A549 (cell line): ENCODE data around the gene ACBD4. TPM values are rescaled to one million over a fixed set of nuclear protein-coding genes. Genes with fewer than 3 reads are reported as not detected.
A peak's percentile ranks its signal among the peaks of the same experiment; 100 is the strongest.

Experiments
- ATAC-seq, 2 experiments: fragments of 200-7000 bp in 1 of 2; fragments of >200 bp in 1 of 2; cut with Nextera tagmentation in 1 of 2; cut with Tn5 transposase in 1 of 2; 3 replicates each; pipeline versions ENCODE4 v1.8.0 to v1.9.1; 2018 to 2020; ENCODE audit warnings: mild to moderate bottlenecking in 1 of 2, moderate library complexity in 1 of 2
- CTCF ChIA-PET: fragments of 300-600 bp; sonication (Branson Sonifier 250); formaldehyde crosslinking; extraction: SDS; loops from one replicate; lab custom pipeline; 2021; ENCODE audit warnings: antibody characterized with exemption, inconsistent platforms; lab: Yijun Ruan, JAX
- POLR2A ChIA-PET: fragments of 350-600 bp; formaldehyde crosslinking; extraction: SDS; loops from one replicate; lab custom pipeline; 2021; ENCODE audit warnings: antibody characterized with exemption, inconsistent platforms; lab: Yijun Ruan, JAX
- DNase-seq, 2 experiments: peaks; one replicate each; pipeline versions ENCODE4 v3.0.0 to v3.0.0-alpha.2; 2011 to 2016; ENCODE audit warnings: low read depth in 1 of 2, low spot score in 1 of 2
- FAIRE-seq: peaks from 2 replicates; lab custom pipeline; 2011; peaks lifted over from hg19 to GRCh38; lab: Jason Lieb, UNC
- H3K27ac ChIP-seq, 2 experiments: fragments of >200 bp; sonication (Bioruptor Twin); formaldehyde crosslinking; 3 replicates each; pipeline ENCODE4 v1.5.1; 2016 to 2017
- H3K4me1 ChIP-seq: fragments of >200 bp; sonication (Bioruptor Twin); formaldehyde crosslinking; 3 replicates; pipeline ENCODE4 v1.6.1; 2016
- H3K4me2 ChIP-seq: fragments of >200 bp; sonication (Bioruptor Twin); formaldehyde crosslinking; 3 replicates; pipeline ENCODE4 v1.6.1; 2016
- H3K4me3 ChIP-seq: fragments of >200 bp; sonication (Bioruptor Twin); formaldehyde crosslinking; 3 replicates; pipeline ENCODE4 v1.5.1; 2016
- H3K9me3 ChIP-seq: fragments of >200 bp; sonication (Bioruptor Twin); formaldehyde crosslinking; 3 replicates; pipeline ENCODE4 v1.6.1; 2016
- BHLHE40 ChIP-seq: IDR thresholded peaks from 2 replicates; pipeline ENCODE4 v1.6.1; 2012; ENCODE audit warnings: low read depth, low read length, inconsistent platforms
- CEBPB ChIP-seq, 2 experiments: fragments of >200 bp in 1 of 2; sonication (Bioruptor Twin) in 1 of 2; formaldehyde crosslinking in 1 of 2; IDR thresholded peaks; 2 replicates each; pipeline ENCODE4 v1.6.1; 2012 to 2016
- CHD4 ChIP-seq: fragments of 200-600 bp; sonication (generic); IDR thresholded peaks from 2 replicates; pipeline ENCODE4 v1.6.1; 2016; ENCODE audit warnings: antibody characterized with exemption, mild to moderate bottlenecking, borderline replicate concordance
- EHMT2 ChIP-seq: fragments of 200-600 bp; sonication (generic); IDR thresholded peaks from 2 replicates; pipeline ENCODE4 v1.6.1; 2016; ENCODE audit warnings: antibody characterized with exemption, low read depth, mild to moderate bottlenecking, moderate library complexity
- FOSB ChIP-seq: fragments of 250-450 bp; sonication (Bioruptor Pico); IDR thresholded peaks from 2 replicates; pipeline ENCODE4 v1.5.0; 2020; ENCODE audit warnings: mild to moderate bottlenecking, moderate library complexity
- GATA3 ChIP-seq: IDR thresholded peaks from 2 replicates; pipeline ENCODE4 v1.6.1; 2012; ENCODE audit warnings: borderline replicate concordance
- KDM5A ChIP-seq: fragments of 200-600 bp; sonication (generic); IDR thresholded peaks from 2 replicates; pipeline ENCODE4 v1.6.1; 2016; ENCODE audit warnings: antibody characterized with exemption, mild to moderate bottlenecking
- POLR2AphosphoS2 ChIP-seq: conservative IDR thresholded peaks from 2 replicates; pipeline ENCODE4 v1.6.1; 2012; ENCODE audit warnings: low read length, improper control_type of control experiment, inconsistent platforms
- RARB ChIP-seq: fragments of 250-450 bp; sonication (Bioruptor Pico); IDR thresholded peaks from 2 replicates; pipeline ENCODE4 v1.8.0; 2021; ENCODE audit warnings: mild to moderate bottlenecking, moderate library complexity
- RFX5 ChIP-seq: fragments of 450-650 bp; IDR thresholded peaks from 2 replicates; pipeline ENCODE4 v1.7.1; 2014; ENCODE audit warnings: antibody characterized with exemption, mild to moderate bottlenecking, moderate library complexity
- ZC3H11A ChIP-seq: fragments of 450-650 bp; IDR thresholded peaks from 2 replicates; pipeline ENCODE4 v1.6.1; 2014; ENCODE audit warnings: antibody characterized with exemption, mild to moderate bottlenecking
- WGBS: methylation state at CpG from one replicate; pipeline ENCODE4 v1.1.6; 2017; ENCODE audit errors: missing lambda C conversion rate; 5-methylcytosine and 5-hydroxymethylcytosine counted together
- polyA plus RNA-seq, 4 experiments: library from polyadenylated mRNA; depleted of rRNA in 3 of 4; stranded (reverse); fragments of >200 nt; fragmentation: RNase III in 1 of 4; extraction: RNeasy Plus Mini Kit Qiagen cat#74134 plus additional on column Dnase treatment in 1 of 4; gene quantifications; 2 replicates in 3 of 4; 3 replicates in 1 of 4; pipeline ENCODE4 v1.2.3, GENCODE V29; 2011 to 2017
- TF ChIP-seq, protein P1 (sequence below): IDR thresholded peaks from 2 replicates; pipeline ENCODE4 v1.6.1; 2012
- TF ChIP-seq, protein P2 (sequence below): fragments of 250-450 bp; sonication (Bioruptor Pico); IDR thresholded peaks from 2 replicates; pipeline ENCODE4 v1.5.0; 2021; ENCODE audit warnings: mild to moderate bottlenecking, moderate library complexity, borderline replicate concordance
- TF ChIP-seq, protein P3 (sequence below): fragments of >200 bp; sonication (Bioruptor Twin); formaldehyde crosslinking; IDR thresholded peaks from 2 replicates; pipeline ENCODE4 v1.6.1; 2016
- TF ChIP-seq, protein P4 (sequence below): fragments of 450-650 bp; IDR thresholded peaks from 2 replicates; pipeline ENCODE4 v1.6.1; 2014; ENCODE audit warnings: antibody characterized with exemption

The ACBD4 gene
- polyA plus RNA-seq, 2 of the 4 experiments (the other 2 are of a cell fraction): 11.4 to 13.7 TPM

DNA sequence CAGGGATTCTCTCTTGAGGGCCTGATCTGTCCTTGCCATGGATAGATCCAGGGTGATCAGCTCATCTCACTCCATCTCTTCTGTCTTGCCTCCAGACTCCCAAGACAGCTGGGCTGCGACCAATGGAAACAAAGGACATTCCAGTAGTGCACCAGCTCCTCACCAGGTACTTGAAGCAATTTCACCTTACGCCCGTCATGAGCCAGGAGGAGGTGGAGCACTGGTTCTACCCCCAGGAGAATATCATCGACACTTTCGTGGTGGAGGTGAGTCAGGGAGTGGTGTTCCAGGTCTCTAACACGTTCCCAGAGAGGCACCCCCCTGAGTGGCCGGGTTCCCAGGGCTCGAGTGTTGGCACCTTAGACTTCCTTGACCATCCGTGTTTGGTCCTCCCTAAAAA is 32.6 kb upstream of the ACBD4 start (continued):
- TF ChIP-seq FOSB: no peak
- TF ChIP-seq, protein P1, sequence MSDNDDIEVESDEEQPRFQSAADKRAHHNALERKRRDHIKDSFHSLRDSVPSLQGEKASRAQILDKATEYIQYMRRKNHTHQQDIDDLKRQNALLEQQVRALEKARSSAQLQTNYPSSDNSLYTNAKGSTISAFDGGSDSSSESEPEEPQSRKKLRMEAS: no peak
- TF ChIP-seq RFX5: no peak
- TF ChIP-seq RARB (CRISPR knock-in tag): no peak
- TF ChIP-seq ZC3H11A: no peak
- TF ChIP-seq, all 56 proteins: peak for 0

DNA sequence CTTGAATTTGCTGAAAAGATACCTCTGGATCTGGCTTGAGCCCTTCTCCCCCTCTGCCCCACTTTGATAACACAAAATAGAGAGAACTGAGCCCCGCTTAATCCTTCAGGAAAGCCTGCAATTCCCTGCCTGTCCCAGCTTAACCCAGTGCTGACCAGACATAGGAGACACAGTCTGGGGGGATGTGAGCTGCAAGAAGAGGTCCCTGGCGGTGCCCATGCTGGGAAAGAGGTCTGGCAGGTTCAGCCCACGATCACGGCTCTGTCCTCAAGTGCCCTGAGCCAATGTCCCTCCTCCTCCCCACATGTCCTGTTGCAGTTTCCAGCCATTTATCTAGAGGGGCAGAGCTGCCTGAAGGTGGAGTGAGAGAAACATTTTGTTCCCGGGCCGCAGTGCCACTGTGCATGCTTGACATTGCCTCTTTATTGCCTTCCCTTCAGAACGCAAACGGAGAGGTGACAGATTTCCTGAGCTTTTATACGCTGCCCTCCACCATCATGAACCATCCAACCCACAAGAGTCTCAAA is 32.2 kb upstream of the ACBD4 start:
- no peak overlapping the region for H3K4me3 ChIP-seq
- TF ChIP-seq POLR2AphosphoS2: 0 out of 2 replicates have a peak, but pooled peaks have one; percentile 78
- no peak for TF ChIP-seq CHD4
- ChIA-PET POLR2A (no interaction called here), CTCF (interaction anchor here (0.6 to 30.6 kb wide), 10 partner anchors 9 to 329 kb away, joined by 3 to 742 read pairs (median 6); partner anchors contain the start of genes ACBD4 and PLCD3)
- no peak overlapping the region for H3K4me2 ChIP-seq
- WGBS: 96% methylated on average over 9 of the region's 9 CpGs
- H3K27ac ChIP-seq: no peak overlapping the region
- ATAC-seq (no peak), DNase-seq (no peak), FAIRE-seq (no peak)
- H3K9me3 ChIP-seq: no peaks in the 10 kb centered on the region
- peaks cover 7% of the 10 kb centered on the region; the same call in 2 of the 3 replicates for H3K4me1 ChIP-seq

DNA sequence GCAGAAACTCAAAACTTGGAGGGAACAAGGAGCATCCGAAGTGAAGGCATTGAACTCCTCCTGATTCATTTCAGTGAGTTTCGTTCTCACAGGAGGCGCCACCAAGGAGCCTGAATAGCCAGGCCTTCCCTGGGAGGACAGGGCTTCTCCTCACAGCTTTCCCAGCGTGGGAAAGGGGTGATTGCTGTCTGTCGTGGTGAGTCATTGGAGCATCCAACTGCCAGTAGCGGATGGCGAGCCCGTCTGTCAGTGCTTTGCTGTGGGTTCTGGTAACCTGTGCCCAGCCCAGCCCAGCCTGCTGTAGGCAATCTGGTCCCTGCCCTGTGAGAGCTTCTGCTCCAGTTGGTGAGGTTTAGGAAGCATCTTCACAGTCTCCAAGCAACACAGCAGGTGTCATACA is 31.5 kb upstream of the ACBD4 start:
- ChIA-PET POLR2A (no interaction called here), CTCF (interaction anchor here (0.8 to 30.6 kb wide), 12 partner anchors 9 to 329 kb away, joined by 3 to 742 read pairs (median 7); partner anchors contain the start of genes ACBD4 and PLCD3)
- WGBS: 86% methylated on average over 5 of the region's 8 CpGs
- no peak for FAIRE-seq
- no peak overlapping the region for H3K4me2 ChIP-seq
- no peak overlapping the region for H3K27ac ChIP-seq
- no peak overlapping the region for H3K4me3 ChIP-seq
- H3K9me3 ChIP-seq: no peaks in the 10 kb centered on the region
- TF ChIP-seq, protein P2, sequence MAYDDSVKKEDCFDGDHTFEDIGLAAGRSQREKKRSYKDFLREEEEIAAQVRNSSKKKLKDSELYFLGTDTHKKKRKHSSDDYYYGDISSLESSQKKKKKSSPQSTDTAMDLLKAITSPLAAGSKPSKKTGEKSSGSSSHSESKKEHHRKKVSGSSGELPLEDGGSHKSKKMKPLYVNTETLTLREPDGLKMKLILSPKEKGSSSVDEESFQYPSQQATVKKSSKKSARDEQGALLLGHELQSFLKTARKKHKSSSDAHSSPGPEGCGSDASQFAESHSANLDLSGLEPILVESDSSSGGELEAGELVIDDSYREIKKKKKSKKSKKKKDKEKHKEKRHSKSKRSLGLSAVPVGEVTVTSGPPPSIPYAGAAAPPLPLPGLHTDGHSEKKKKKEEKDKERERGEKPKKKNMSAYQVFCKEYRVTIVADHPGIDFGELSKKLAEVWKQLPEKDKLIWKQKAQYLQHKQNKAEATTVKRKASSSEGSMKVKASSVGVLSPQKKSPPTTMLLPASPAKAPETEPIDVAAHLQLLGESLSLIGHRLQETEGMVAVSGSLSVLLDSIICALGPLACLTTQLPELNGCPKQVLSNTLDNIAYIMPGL: no peak
- no peak for TF ChIP-seq EHMT2
- TF ChIP-seq, protein P3, sequence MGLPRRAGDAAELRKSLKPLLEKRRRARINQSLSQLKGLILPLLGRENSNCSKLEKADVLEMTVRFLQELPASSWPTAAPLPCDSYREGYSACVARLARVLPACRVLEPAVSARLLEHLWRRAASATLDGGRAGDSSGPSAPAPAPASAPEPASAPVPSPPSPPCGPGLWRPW: no peak
- TF ChIP-seq, all 56 proteins: peak for 0
- H3K4me1 ChIP-seq: no peaks in the 10 kb centered on the region
- DNase-seq (no peak), ATAC-seq (no peak; a peak in 2 of 6 replicates)

DNA sequence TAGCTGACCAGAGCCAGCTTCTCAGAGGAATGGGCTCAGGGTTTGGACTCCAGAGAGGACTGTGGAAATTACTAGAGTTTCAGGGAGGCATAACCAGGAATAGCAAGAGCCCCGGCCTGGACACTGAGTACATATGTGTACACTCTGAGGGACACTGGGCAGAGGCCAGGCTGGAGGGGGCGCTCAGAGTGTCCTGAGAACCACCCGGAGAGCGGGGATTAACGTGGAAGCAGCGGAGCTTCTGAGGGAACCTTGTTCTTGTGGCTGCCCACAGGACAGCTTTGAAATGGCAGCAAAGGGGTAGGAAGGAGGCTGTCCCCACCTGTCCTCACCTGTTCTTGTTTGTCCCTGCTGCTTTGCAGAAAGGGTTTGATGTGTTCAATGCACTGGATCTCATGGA is 31.0 kb upstream of the ACBD4 start:
- DNase-seq (no peak), ATAC-seq (peak in 1 of 2 experiments; percentile 5; a peak in 3 of 6 replicates), FAIRE-seq (no peak)
- Histone ChIP-seq H3K27ac (0 out of 6 replicates have a peak overlapping the region, but pooled peaks of 1 of the 2 experiments have one; percentile 6), H3K4me1 (no peaks in the 10 kb centered on the region), H3K4me2 (no peak overlapping the region), H3K4me3 (no peak overlapping the region), H3K9me3 (no peaks in the 10 kb centered on the region)
- ChIA-PET POLR2A (no interaction called here), CTCF (interaction anchor here (0.6 to 30.6 kb wide), 15 partner anchors 10 to 330 kb away, joined by 3 to 742 read pairs (median 5); partner anchors contain the start of genes ACBD4 and PLCD3)
- WGBS: 92% methylated on average over 6 of the region's 6 CpGs
- TF ChIP-seq CEBPB (IDR thresholded peaks at IDR 0.05) (no peak), BHLHE40 (no peak), GATA3 (no peak), KDM5A (no peak)
- TF ChIP-seq, protein P4, sequence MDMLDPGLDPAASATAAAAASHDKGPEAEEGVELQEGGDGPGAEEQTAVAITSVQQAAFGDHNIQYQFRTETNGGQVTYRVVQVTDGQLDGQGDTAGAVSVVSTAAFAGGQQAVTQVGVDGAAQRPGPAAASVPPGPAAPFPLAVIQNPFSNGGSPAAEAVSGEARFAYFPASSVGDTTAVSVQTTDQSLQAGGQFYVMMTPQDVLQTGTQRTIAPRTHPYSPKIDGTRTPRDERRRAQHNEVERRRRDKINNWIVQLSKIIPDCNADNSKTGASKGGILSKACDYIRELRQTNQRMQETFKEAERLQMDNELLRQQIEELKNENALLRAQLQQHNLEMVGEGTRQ: no peak
- TF ChIP-seq, all 56 proteins: peak for 0
